CD14-positive monocyte (primary cell): ENCODE results near the gene CADM2. TPM values are rescaled to one million over a fixed set of nuclear protein-coding genes. Genes with fewer than 3 reads are reported as not detected.

Experiments used
- DNase-seq, 3 donors: peaks; one replicate each; pipeline ENCODE4 v3.0.0-alpha.2; 2011 to 2022
- H2AFZ ChIP-seq: 2 replicates; pipeline ENCODE4 v1.6.0; 2012; ENCODE audit warnings: mild to moderate bottlenecking, low read depth, low read length, inconsistent platforms; ENCODE audit not compliant: insufficient read depth, poor library complexity, severe bottlenecking
- H3K27ac ChIP-seq, 2 donors: 1 replicate in 1 of 2; 2 replicates in 1 of 2; pipeline ENCODE4 v1.5.1; 2012 to 2013; ENCODE audit warnings: low read length in 2 of 2, control low read depth in 1 of 2, inconsistent platforms in 1 of 2, low read depth in 1 of 2, mild to moderate bottlenecking in 1 of 2
- H3K27me3 ChIP-seq, 2 donors: one replicate each; pipeline versions ENCODE4 v1.6.0 to v1.6.1; 2011 to 2013; ENCODE audit warnings: low read length in 2 of 2; ENCODE audit not compliant: control insufficient read depth in 2 of 2, insufficient read depth in 2 of 2
- H3K36me3 ChIP-seq, 2 donors: replicated peaks in 1 of 2; 1 replicate in 1 of 2; 2 replicates in 1 of 2; pipeline versions ENCODE4 v1.5.1 to v1.6.1; 2012 to 2013; ENCODE audit warnings: low read length in 2 of 2, control low read depth in 1 of 2, inconsistent platforms in 1 of 2, mild to moderate bottlenecking in 1 of 2; ENCODE audit not compliant: insufficient read depth in 2 of 2, control insufficient read depth in 1 of 2
- H3K4me1 ChIP-seq, 2 donors: 1 replicate in 1 of 2; 2 replicates in 1 of 2; pipeline versions ENCODE4 v1.5.1 to v1.6.1; 2012 to 2013; ENCODE audit warnings: low read length in 2 of 2, control low read depth in 1 of 2, inconsistent platforms in 1 of 2, mild to moderate bottlenecking in 1 of 2, moderate library complexity in 1 of 2; ENCODE audit not compliant: insufficient read depth in 2 of 2, control insufficient read depth in 1 of 2
- H3K4me2 ChIP-seq: replicated peaks from 2 replicates; pipeline ENCODE3; 2012; ENCODE audit warnings: low read length, moderate library complexity, mild to moderate bottlenecking; ENCODE audit not compliant: poor library complexity, severe bottlenecking; ENCODE audit errors: extremely low read depth
- H3K4me3 ChIP-seq, 3 experiments: fragments of 200-600 bp in 1 of 3; sonication (generic) in 1 of 3; replicated peaks in 1 of 3; 1 replicate in 2 of 3; 2 replicates in 1 of 3; pipeline ENCODE4 v1.5.1; 2011 to 2013; ENCODE audit warnings: low read length in 3 of 3, mild to moderate bottlenecking in 3 of 3, control low read depth in 2 of 3, low read depth in 2 of 3, inconsistent platforms in 1 of 3, moderate library complexity in 1 of 3
- H3K79me2 ChIP-seq: 2 replicates; pipeline ENCODE4 v1.6.0; 2012; ENCODE audit warnings: mild to moderate bottlenecking, control low read depth, inconsistent platforms, low read length, moderate library complexity; ENCODE audit not compliant: insufficient read depth
- H3K9ac ChIP-seq: 2 replicates; pipeline ENCODE4 v1.6.0; 2017; ENCODE audit warnings: low read length, mild to moderate bottlenecking; ENCODE audit not compliant: insufficient read depth, poor library complexity, severe bottlenecking
- H3K9me3 ChIP-seq, 2 donors: replicated peaks in 1 of 2; 1 replicate in 1 of 2; 2 replicates in 1 of 2; pipeline versions ENCODE4 v1.5.1 to v1.6.1; 2012 to 2013; ENCODE audit warnings: low read length in 2 of 2, control low read depth in 1 of 2; ENCODE audit not compliant: control insufficient read depth in 1 of 2, insufficient read depth in 1 of 2
- H4K20me1 ChIP-seq: 2 replicates; pipeline ENCODE4 v1.6.0; 2012; ENCODE audit warnings: mild to moderate bottlenecking, low read length, control low read depth, moderate library complexity; ENCODE audit not compliant: insufficient read depth
- H3K27ac Mint-ChIP-seq, 7 donors: one replicate each; pipeline ENCODE4 v1.8.0; 2020; ENCODE audit warnings: mild to moderate bottlenecking in 7 of 7, mixed read lengths in 7 of 7, moderate library complexity in 6 of 7, inconsistent platforms in 2 of 7
- H3K27me3 Mint-ChIP-seq, 3 donors: one replicate each; pipeline ENCODE4 v1.8.0; 2021 to 2022; ENCODE audit warnings: low read depth in 3 of 3, mild to moderate bottlenecking in 3 of 3, mixed read lengths in 3 of 3, moderate library complexity in 3 of 3, inconsistent platforms in 1 of 3
- H3K36me3 Mint-ChIP-seq, 2 donors: one replicate each; pipeline ENCODE4 v1.8.0; 2020; ENCODE audit warnings: mixed read lengths in 2 of 2, inconsistent platforms in 1 of 2, mild to moderate bottlenecking in 1 of 2
- H3K4me1 Mint-ChIP-seq: one replicate; pipeline ENCODE4 v1.8.0; 2020; ENCODE audit warnings: mild to moderate bottlenecking, mixed read lengths
- H3K4me3 Mint-ChIP-seq, 2 donors: one replicate each; pipeline ENCODE4 v1.8.0; 2020; ENCODE audit warnings: mild to moderate bottlenecking in 2 of 2, mixed read lengths in 2 of 2, moderate library complexity in 1 of 2
- H3K9me3 Mint-ChIP-seq, 7 donors: one replicate each; pipeline ENCODE4 v1.8.0; 2020 to 2022; ENCODE audit warnings: mixed read lengths in 7 of 7, mild to moderate bottlenecking in 6 of 7, moderate library complexity in 6 of 7, inconsistent platforms in 2 of 7
- WGBS: methylation state at CpG from one replicate; pipeline ENCODE4 v1.1.5; 2013; ENCODE audit warnings: missing lambda C conversion rate; ENCODE audit not compliant: insufficient coverage; 5-methylcytosine and 5-hydroxymethylcytosine counted together
- intact Hi-C, 2 donors: fragments of 100-400 bp; cut with micrococcal nuclease; formaldehyde crosslinking; loops; one replicate each; pipeline versions ENCODE4 v1.15.0 to v1.15.1; 2023
- polyA plus RNA-seq, 3 donors: library from polyadenylated mRNA; depleted of rRNA in 1 of 3; unstranded in 2 of 3; stranded (reverse) in 1 of 3; fragments of 300-500 nt in 2 of 3; fragments of >200 nt in 1 of 3; fragmentation: Illumina TruSeq in 2 of 3; gene quantifications; 1 replicate in 2 of 3; 2 replicates in 1 of 3; pipeline ENCODE4 v1.2.3, GENCODE V29; 2012 to 2021
- TF ChIP-seq, protein P1 (sequence below): fragments of 200-600 bp; IDR thresholded peaks from one replicate; pipeline ENCODE4 v1.8.0; 2022; ENCODE audit warnings: antibody characterized with exemption, mild to moderate bottlenecking

The CADM2 gene
- polyA plus RNA-seq, 3 donors, result not detected

DNA sequence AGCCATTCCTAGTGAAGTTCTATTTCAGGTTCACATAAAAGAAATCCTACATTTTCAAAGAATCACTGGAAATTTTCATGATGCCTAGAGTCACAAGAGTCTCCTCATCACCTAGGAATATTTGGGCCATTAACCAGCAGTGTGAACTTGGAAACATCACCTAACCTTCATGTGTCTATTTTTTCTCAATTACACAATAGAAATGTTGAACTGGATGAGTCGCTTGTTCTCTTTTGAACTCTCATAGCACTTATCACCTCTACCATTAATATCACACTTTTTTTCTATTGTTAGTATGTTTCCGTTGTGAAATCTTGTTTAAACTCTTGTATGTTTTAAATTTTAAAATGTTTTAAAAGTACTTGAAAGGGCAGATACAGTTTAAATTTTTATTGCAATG lies 371.3 kb downstream of the CADM2 start:
- H3K4me3 Mint-ChIP-seq, result no peak overlapping the region
- DNase-seq, result no peak
- H3K27ac ChIP-seq, result no peak overlapping the region
- no peaks in the 10 kb centered on the region for H3K9me3 ChIP-seq
- peaks cover 0 to 1% (median 0%) of the 10 kb centered on the region in 3 donors for H3K27me3 Mint-ChIP-seq
- no peak overlapping the region for H3K4me3 ChIP-seq
- H3K27ac Mint-ChIP-seq, result no peak overlapping the region
- H3K9ac ChIP-seq, result no peak overlapping the region
- no peaks in the 10 kb centered on the region for H3K36me3 ChIP-seq
- peaks cover 0 to 1% (median 0%) of the 10 kb centered on the region in 7 donors for H3K9me3 Mint-ChIP-seq
- H2AFZ ChIP-seq, result no peak overlapping the region
- H4K20me1 ChIP-seq, result no peaks in the 10 kb centered on the region
- H3K36me3 Mint-ChIP-seq, result no peaks in the 10 kb centered on the region
- H3K79me2 ChIP-seq, result no peaks in the 10 kb centered on the region
- intact Hi-C loops, result no loop called here
- H3K4me2 ChIP-seq, result no peak overlapping the region
- TF ChIP-seq, protein P1, sequence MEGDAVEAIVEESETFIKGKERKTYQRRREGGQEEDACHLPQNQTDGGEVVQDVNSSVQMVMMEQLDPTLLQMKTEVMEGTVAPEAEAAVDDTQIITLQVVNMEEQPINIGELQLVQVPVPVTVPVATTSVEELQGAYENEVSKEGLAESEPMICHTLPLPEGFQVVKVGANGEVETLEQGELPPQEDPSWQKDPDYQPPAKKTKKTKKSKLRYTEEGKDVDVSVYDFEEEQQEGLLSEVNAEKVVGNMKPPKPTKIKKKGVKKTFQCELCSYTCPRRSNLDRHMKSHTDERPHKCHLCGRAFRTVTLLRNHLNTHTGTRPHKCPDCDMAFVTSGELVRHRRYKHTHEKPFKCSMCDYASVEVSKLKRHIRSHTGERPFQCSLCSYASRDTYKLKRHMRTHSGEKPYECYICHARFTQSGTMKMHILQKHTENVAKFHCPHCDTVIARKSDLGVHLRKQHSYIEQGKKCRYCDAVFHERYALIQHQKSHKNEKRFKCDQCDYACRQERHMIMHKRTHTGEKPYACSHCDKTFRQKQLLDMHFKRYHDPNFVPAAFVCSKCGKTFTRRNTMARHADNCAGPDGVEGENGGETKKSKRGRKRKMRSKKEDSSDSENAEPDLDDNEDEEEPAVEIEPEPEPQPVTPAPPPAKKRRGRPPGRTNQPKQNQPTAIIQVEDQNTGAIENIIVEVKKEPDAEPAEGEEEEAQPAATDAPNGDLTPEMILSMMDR, result no peak
- H3K27me3 ChIP-seq, result no peaks in the 10 kb centered on the region
- no CpG with 5 or more reads among the region's 2 CpGs for WGBS
- no peaks in the 10 kb centered on the region for H3K4me1 Mint-ChIP-seq
- no peaks in the 10 kb centered on the region for H3K4me1 ChIP-seq

DNA sequence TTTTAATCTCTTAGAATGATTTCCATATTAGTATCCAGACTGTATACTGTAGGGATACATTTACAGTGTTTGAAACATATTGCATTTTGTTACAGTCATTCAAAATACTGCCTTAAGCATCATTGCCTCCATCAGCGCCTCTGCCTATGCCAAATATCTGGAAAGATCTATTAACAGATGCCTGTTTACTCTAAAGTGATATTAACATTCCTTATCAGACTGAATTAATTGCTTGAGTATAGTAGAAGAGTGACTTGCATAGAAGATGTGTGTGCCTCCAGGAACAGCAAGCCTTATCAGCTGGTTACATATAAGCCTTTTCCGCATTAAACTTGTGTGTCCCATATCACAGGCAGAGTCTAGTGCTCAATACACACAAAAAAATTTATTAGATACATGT lies 379.1 kb downstream of the CADM2 start:
- Histone ChIP-seq H4K20me1 (no peaks in the 10 kb centered on the region), H3K4me2 (no peak overlapping the region), H3K4me1 (no peaks in the 10 kb centered on the region), H3K9ac (no peak overlapping the region), H2AFZ (no peak overlapping the region), H3K79me2 (no peaks in the 10 kb centered on the region), H3K9me3 (no peaks in the 10 kb centered on the region), H3K27me3 (no peaks in the 10 kb centered on the region), H3K36me3 (no peaks in the 10 kb centered on the region), H3K4me3 (no peak overlapping the region), H3K27ac (no peak overlapping the region)
- no peaks in the 10 kb centered on the region for H3K4me1 Mint-ChIP-seq
- H3K27me3 Mint-ChIP-seq, result no peaks in the 10 kb centered on the region
- no CpG with 5 or more reads among the region's 2 CpGs for WGBS
- H3K27ac Mint-ChIP-seq, result no peak overlapping the region
- H3K9me3 Mint-ChIP-seq, result no peaks in the 10 kb centered on the region
- intact Hi-C loops, result no loop called here
- TF ChIP-seq, protein P1, result no peak
- no peak overlapping the region for H3K4me3 Mint-ChIP-seq
- no peaks in the 10 kb centered on the region for H3K36me3 Mint-ChIP-seq
- no peak for DNase-seq
